Putamen (tissue), 1 donor: ENCODE results near the gene SLC25A25.
A peak's percentile ranks its signal among the peaks of the same experiment; 100 is the strongest.
"Not testable (repeated sequence)": the region's sequence is repeated elsewhere in the genome, so short reads cannot be mapped to it uniquely, and the experiment has no call there.

Source experiments
- DNase-seq: peaks from one replicate; pipeline ENCODE4 v3.0.0-alpha.2; 2016; ENCODE audit warnings: low spot score

SLC25A25 gene

GRCh38 chr9:128124873-128125579, 57.0 kb downstream of the SLC25A25 start:
- DNase-seq, result no peak

GRCh38 chr9:128125580-128126354, 57.7 kb downstream of the SLC25A25 start:
- no peak for DNase-seq

- peak; percentile 91 for DNase-seq
Measured at GRCh38 chr9:128127568-128127989, 59.5 kb downstream of the SLC25A25 start, which contains the start of gene PTGES2. Gene PTGES2, minus strand, starts transcription at chr9:128127729. Its CDS starts 12 bp downstream, at chr9:128127717.

- DNase-seq, result peak; percentile 92
Measured at GRCh38 chr9:128127990-128128835, 60.2 kb downstream of the SLC25A25 start.

GRCh38 chr9:128128836-128129590, 61.0 kb downstream of the SLC25A25 start:
- DNase-seq, result no peak

- not testable (repeated sequence) for DNase-seq
Measured at GRCh38 chr9:128129976-128130590, 62.1 kb downstream of the SLC25A25 start.

- DNase-seq, result not testable (repeated sequence)
Measured at GRCh38 chr9:128130651-128131050, 62.6 kb downstream of the SLC25A25 start.

- DNase-seq, result not testable (repeated sequence)
Measured at GRCh38 chr9:128131346-128131745, 63.3 kb downstream of the SLC25A25 start.

- DNase-seq, result not testable (repeated sequence)
Measured at GRCh38 chr9:128132139-128132538, 64.1 kb downstream of the SLC25A25 start.

- not testable (repeated sequence) for DNase-seq
Measured at GRCh38 chr9:128135561-128135960, 67.5 kb downstream of the SLC25A25 start.

- DNase-seq, result no peak
Measured at GRCh38 chr9:128136816-128137793, 69.1 kb downstream of the SLC25A25 start.

- DNase-seq, result no peak
Measured at GRCh38 chr9:128138001-128138400, 70.0 kb downstream of the SLC25A25 start.

GRCh38 chr9:128139621-128140020, 71.6 kb downstream of the SLC25A25 start:
- no peak for DNase-seq

GRCh38 chr9:128141604-128142003, 73.6 kb downstream of the SLC25A25 start:
- DNase-seq, result no peak

GRCh38 chr9:128142061-128142460, 74.0 kb downstream of the SLC25A25 start:
- DNase-seq, result no peak

GRCh38 chr9:128142596-128142995, 74.6 kb downstream of the SLC25A25 start:
- no peak for DNase-seq

- DNase-seq, result no peak
Measured at GRCh38 chr9:128143525-128144238, 75.7 kb downstream of the SLC25A25 start.

- no peak for DNase-seq
Measured at GRCh38 chr9:128144239-128145181, 76.5 kb downstream of the SLC25A25 start.
